ENCODE data around the gene NPHP1.
"Not testable (repeated sequence)": the region's sequence is repeated elsewhere in the genome, so short reads cannot be mapped to it uniquely, and the experiment has no call there.

The NPHP1 gene

DNA sequence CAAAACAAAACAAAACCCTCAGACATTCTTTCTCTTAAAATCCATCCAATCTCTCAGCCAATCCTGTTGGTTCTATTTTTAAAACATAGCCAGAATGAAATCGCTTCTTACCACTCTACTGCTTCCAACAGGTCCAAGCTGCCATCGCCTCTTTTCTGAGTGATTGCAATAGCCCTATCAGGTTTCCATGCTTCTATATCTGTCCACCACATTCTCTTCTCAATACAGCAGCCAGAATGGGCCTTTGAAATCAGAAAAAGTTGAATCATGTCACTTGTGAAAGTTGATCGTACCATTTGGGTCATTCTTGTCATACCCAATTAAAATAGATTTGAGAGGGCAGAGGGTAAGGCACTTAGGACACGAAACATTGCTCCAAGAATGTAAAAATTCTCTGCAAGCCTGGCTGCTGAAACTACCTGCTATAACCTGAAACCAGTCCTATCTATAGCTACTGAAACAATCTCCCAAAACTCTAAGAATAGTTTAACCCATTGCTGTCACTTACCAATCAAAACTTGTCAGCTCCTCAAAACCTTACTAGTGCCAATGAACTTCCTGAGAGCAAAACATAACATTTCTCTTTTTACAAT lies 10.8 kb upstream of the NPHP1 start:
- peaks cover 0 to 3% of the 10 kb centered on the region in 2 donors for H3K9me3 Mint-ChIP-seq
- no peak for DNase-seq
- no peak overlapping the region for H3K4me3 Mint-ChIP-seq
- H3K27ac Mint-ChIP-seq: no peak overlapping the region
- H3K36me3 Mint-ChIP-seq: peaks cover 0 to 3% of the 10 kb centered on the region in 2 donors
- ATAC-seq (replicated peaks): no peak
- H3K27me3 Mint-ChIP-seq: peaks cover 51 to 55% of the 10 kb centered on the region in 2 donors
- no peaks in the 10 kb centered on the region for H3K4me1 Mint-ChIP-seq

DNA sequence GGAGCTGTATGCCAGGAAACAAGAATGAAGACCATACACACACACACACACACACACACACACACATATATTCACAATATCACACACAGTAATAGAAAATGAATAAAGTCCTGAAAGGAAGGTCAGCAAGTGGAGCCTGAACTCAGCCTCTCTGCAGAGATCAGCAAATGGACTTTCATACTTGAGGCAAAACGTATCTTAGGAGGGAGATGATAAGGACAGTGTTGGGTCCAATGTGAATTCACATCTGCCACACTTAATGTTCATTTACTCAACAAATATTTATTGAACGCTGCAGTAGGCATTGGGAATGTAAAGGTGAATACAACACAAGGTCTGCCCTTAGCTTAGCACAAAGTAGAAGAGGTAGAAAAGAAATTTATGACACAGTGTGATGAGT lies 10.3 kb upstream of the NPHP1 start:
- peaks cover 0 to 3% of the 10 kb centered on the region in 2 donors for H3K9me3 Mint-ChIP-seq
- H3K4me3 Mint-ChIP-seq: no peak overlapping the region
- DNase-seq (no peak), ATAC-seq (replicated peaks) (no peak)
- H3K36me3 Mint-ChIP-seq: peaks cover under 1 to 6% of the 10 kb centered on the region in 2 donors
- H3K27me3 Mint-ChIP-seq: peaks cover 48 to 50% of the 10 kb centered on the region in 2 donors
- no peak overlapping the region for H3K27ac Mint-ChIP-seq
- peaks cover 0 to under 1% of the 10 kb centered on the region in 2 donors for H3K4me1 Mint-ChIP-seq

DNA sequence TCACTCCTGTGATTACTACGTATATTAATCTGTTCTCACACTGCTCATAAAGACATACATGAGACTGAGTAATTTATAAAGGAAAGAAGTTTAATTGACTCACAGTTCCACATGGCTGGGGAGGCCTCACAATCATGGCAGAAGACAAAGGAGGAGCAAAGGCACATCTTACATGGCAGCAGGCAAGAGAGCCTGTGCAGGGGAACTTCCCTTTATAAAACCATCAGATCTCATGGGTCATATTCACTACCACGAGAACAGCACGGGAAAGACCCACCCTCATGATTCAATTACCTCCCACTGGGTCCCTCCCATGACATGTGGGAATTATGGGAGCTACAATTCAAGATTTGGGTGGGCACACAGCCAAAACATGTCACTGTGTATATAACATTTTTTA lies 8.7 kb upstream of the NPHP1 start:
- H3K9me3 Mint-ChIP-seq; ATAC-seq (replicated peaks); DNase-seq; H3K4me1 Mint-ChIP-seq; H3K27ac Mint-ChIP-seq: not testable (repeated sequence)
- H3K27me3 Mint-ChIP-seq: peaks cover 32 to 35% of the 10 kb centered on the region in 2 donors
- H3K4me3 Mint-ChIP-seq: peak overlapping the region in 1 of 2 donors; percentile 41
- peaks cover 14 to 19% of the 10 kb centered on the region in 2 donors for H3K36me3 Mint-ChIP-seq

DNA sequence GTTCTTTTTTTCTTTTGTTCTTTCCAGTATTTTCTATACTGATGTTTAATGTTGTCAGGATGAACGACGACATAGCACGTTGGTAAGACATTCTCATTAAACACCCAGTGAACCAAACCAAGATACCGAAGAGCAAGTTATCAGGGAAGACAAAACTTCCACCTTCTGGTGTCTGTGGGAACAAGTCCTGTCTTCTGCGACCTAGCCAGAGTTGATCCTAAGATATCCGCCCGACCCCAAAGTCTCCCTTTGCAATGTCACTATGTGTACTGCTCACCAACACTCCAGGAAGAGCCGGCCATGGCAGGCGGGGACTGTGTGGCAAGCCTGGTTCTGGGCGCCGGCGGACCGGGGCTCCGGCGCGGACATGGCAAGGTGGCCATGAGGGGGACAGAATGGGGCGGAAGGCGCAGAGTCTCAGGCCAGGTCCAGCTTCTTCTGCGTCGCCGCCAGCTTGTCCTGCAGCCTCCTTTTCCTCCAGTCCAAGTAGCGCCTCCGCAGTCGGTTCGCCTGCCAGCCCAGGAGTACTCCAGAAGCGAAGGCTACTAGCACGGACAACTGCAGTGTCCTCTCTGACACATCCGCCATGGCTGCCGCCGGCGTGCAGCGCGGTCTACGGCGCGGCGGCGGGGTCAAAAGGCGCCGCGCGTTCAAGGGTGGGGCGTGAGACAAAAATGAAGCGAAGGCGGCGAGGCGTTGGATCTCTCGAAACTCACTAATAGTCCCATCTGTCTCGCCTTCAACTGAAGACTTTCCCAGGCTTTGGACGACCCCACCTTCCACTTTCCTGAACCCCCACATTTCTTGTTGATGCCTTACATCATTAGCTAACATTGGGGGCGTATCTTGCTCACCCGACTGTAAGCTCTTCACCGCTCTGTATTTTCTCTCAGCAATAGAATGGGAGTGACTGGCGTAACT lies 7.4 kb upstream of the NPHP1 start, which contains the start of gene MTLN:
TSS of gene MTLN (minus strand) at position 610 of the 921 bp plus-strand sequence. CDS start at position 588, 22 bp downstream.
- DNase-seq: peak; percentile 72
- peak within 1 kb of the TSS; percentile 92 for H3K27ac Mint-ChIP-seq
- ATAC-seq (replicated peaks): peak; percentile 91 to 96

DNA sequence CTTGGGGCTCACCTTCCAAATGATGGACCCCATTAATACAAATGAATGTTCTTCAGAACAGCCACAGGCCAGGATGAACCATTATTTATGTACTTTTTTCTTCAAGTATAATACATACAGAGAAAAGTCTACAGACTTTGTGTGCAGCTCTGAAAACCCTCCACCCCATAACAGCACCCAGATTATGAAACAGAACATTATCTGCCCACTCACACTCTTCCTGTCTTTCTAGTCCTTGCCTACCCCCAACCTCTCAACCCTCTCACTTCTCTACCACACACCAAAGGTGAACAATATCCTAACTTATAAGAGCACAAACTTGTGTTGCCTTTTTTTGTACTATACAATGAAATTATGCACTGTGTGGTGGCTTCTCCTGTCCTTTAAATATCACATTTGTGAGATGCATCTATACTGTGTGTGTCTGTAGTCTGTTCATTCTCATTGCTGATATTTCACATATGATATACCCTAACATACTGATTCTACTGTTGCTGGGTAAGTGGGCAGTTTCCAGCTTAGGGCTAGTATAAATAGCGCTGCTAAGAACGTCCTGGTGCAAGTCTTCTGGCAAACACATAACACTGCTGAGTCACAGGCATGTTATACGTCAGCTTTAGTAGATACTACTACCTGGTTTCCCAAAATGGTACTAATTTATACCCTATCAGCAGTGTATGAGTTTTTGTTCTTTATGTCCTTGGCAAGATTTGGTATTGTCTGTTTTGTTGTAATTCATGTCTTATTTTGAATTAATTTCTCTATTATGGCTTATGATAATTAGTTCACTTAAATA lies 1.0 kb upstream of the NPHP1 start:
- peak overlapping the region; percentile 84 to 92 for H3K4me3 Mint-ChIP-seq
- peaks cover 18% of the 10 kb centered on the region in 2 donors for H3K4me1 Mint-ChIP-seq
- peak overlapping the region; percentile 37 for H3K27ac Mint-ChIP-seq
- H3K9me3 Mint-ChIP-seq: no peaks in the 10 kb centered on the region
- no peak for DNase-seq
- peaks cover 19 to 28% of the 10 kb centered on the region in 2 donors for H3K36me3 Mint-ChIP-seq
- no peak for ATAC-seq (replicated peaks)
- H3K27me3 Mint-ChIP-seq: no peaks in the 10 kb centered on the region

More for the DNA sequence above, 7.4 kb upstream of the NPHP1 start, which contains the start of gene MTLN:
- H3K9me3 Mint-ChIP-seq: peaks cover 0 to 3% of the 10 kb centered on the region in 2 donors
- H3K27me3 Mint-ChIP-seq: peaks cover 26 to 27% of the 10 kb centered on the region in 2 donors
- H3K4me1 Mint-ChIP-seq: peaks cover 0 to 4% of the 10 kb centered on the region in 2 donors
- H3K4me3 Mint-ChIP-seq: peak within 1 kb of the TSS; percentile 92 to 97
- H3K36me3 Mint-ChIP-seq: peaks cover 19 to 27% of the 10 kb centered on the region in 2 donors

DNA sequence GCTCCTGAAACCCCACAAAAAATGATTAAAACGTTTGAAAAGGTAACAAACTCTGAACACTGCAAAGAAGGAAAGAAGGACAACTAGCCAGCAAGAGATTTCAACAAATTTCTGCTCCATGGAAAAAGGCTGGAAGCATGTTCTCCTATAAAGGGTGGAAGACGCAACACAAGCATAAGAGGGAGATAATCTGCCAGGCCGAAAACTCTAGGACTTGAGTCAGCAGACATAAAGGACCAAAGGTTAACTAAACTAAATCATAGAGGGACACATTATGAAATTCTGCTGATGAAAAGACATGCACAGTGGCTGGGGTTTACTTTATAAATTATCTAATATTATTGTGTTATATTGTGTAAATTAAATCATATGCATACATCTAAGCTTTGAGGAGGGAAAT lies 6.8 kb downstream of the NPHP1 start:
- DNase-seq (no peak), ATAC-seq (replicated peaks) (no peak)
- peaks cover 0 to 1% of the 10 kb centered on the region in 2 donors for H3K9me3 Mint-ChIP-seq

DNA sequence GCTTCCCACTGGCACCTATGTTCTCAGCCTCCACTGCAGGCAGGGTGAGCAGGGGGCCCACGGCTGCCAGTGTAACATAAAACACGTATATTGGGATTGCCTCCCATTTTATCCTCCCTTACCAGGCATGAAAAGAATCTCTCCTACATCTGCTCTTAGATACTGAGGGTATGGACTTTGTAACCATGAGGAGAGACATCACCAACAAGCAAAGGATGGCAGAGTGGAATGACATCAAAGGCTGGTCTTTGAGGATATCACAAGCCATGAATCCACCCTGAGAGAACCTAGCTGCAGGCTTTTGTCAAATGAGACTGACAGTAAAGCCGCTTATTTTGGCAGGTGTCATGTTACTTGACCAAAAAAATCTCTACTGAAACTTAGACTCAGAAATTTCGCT lies 7.4 kb downstream of the NPHP1 start:
- no peak for ATAC-seq (replicated peaks)
- Mint-ChIP-seq H3K4me1 (no peaks in the 10 kb centered on the region), H3K27ac (no peak overlapping the region), H3K36me3 (no peaks in the 10 kb centered on the region), H3K27me3 (peaks cover 0 to under 1% of the 10 kb centered on the region in 2 donors), H3K9me3 (peaks cover 0 to 1% of the 10 kb centered on the region in 2 donors), H3K4me3 (no peak overlapping the region)
- no peak for DNase-seq

More for the DNA sequence above, 6.8 kb downstream of the NPHP1 start:
- H3K4me1 Mint-ChIP-seq: no peaks in the 10 kb centered on the region
- H3K27ac Mint-ChIP-seq: no peak overlapping the region
- no peaks in the 10 kb centered on the region for H3K27me3 Mint-ChIP-seq
- no peak overlapping the region for H3K4me3 Mint-ChIP-seq
- H3K36me3 Mint-ChIP-seq: no peaks in the 10 kb centered on the region

DNA sequence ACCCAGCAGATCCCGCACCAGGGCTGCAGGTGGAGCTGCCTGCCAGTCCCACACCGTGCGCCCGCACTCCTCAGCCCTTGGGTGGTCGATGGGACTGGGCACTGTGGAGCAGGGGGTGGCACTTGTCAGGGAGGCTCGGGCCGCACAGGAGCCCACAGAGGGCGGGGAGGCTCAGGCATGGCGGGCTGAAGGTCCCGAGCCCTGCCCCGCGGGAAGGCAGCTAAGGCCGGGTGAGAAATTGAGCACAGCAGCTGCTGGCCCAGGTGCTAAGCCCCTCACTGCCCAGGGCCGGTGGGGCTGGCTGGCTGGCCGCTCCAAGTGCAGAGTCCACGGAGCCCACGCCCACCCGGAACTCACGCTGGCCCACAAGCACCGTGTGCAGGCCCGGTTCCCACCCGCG lies 14.6 kb downstream of the NPHP1 start:
- H3K27ac Mint-ChIP-seq, DNase-seq: not testable (repeated sequence)
- peaks cover 5 to 24% of the 10 kb centered on the region in 2 donors for H3K27me3 Mint-ChIP-seq

DNA sequence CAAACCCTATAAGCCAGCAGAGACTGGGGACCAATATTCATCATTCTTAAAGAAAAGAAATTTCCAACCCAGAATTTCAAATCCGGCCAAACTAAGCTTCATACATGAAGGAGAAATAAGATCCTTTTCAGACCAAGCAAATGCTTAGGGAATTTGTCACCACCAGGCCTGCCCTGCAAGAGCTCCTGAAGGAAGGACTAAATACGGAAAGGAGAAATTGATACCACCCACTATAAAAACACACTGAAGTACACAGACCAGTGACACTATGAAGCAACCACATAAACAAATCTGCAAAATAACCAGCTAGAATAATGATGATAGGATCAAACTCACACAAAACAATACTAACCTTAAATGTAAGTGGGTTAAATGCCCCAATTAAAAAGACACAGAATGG lies 22.4 kb downstream of the NPHP1 start:
- DNase-seq (no peak), ATAC-seq (replicated peaks) (no peak)
- H3K27ac Mint-ChIP-seq: no peak overlapping the region
- no peak overlapping the region for H3K4me3 Mint-ChIP-seq
- peaks cover 22 to 25% of the 10 kb centered on the region in 2 donors for H3K9me3 Mint-ChIP-seq
- peaks cover 6 to 15% of the 10 kb centered on the region in 2 donors for H3K36me3 Mint-ChIP-seq
- no peaks in the 10 kb centered on the region for H3K4me1 Mint-ChIP-seq
- peaks cover 11 to 36% of the 10 kb centered on the region in 2 donors for H3K27me3 Mint-ChIP-seq

More for the DNA sequence above, 14.6 kb downstream of the NPHP1 start:
- H3K4me3 Mint-ChIP-seq; ATAC-seq (replicated peaks); H3K4me1 Mint-ChIP-seq; H3K9me3 Mint-ChIP-seq: not testable (repeated sequence)
- H3K36me3 Mint-ChIP-seq: peaks cover 0 to 14% of the 10 kb centered on the region in 2 donors

DNA sequence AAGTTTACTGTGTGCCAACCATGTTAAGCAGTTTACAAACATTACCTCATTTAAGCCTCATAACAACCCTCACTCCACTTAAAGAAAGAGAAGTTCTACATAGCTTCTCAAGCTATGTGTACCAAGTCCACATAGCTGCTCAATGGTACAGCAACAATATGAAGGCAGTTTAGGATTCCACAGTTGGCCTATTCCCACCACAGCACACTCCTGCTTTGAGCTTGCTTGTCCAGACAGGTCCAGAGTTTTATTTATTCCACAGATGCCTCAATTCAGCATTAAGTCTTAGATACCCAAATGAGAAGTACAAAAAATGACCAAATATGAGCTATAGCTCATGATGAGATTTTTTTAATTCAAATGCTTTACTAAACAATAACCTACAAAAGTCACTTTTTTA lies 24.8 kb downstream of the NPHP1 start:
- no peaks in the 10 kb centered on the region for H3K4me1 Mint-ChIP-seq
- ATAC-seq (replicated peaks) (no peak), DNase-seq (no peak)
- no peak overlapping the region for H3K4me3 Mint-ChIP-seq
- no peak overlapping the region for H3K27ac Mint-ChIP-seq
- peaks cover 6 to 15% of the 10 kb centered on the region in 2 donors for H3K36me3 Mint-ChIP-seq
- peaks cover 17 to 20% of the 10 kb centered on the region in 2 donors for H3K9me3 Mint-ChIP-seq
- H3K27me3 Mint-ChIP-seq: peaks cover 12 to 26% of the 10 kb centered on the region in 2 donors

DNA sequence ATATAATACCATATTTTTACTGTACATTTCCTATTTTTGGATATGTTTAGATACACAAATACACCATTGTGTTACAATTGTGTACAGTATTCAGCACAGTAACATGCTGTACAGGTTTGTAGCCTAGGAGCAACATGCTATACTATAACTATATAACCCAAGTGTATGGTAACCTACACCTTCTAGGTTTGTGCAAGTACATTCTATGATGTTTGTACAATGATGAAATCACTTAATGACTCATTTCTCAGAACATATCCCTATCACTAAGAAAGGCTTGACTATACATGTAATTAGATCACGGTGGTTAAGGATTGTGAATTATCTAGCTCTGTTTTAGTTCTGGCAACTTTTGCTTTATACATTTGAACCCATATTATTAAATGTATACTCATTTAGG lies 31.3 kb downstream of the NPHP1 start:
- H3K9me3 Mint-ChIP-seq: peaks cover 0 to 1% of the 10 kb centered on the region in 2 donors
- no peak overlapping the region for H3K27ac Mint-ChIP-seq
- DNase-seq (no peak), ATAC-seq (replicated peaks) (no peak)
- H3K4me1 Mint-ChIP-seq: peaks cover 4 to 6% of the 10 kb centered on the region in 2 donors
- no peaks in the 10 kb centered on the region for H3K36me3 Mint-ChIP-seq
- H3K4me3 Mint-ChIP-seq: no peak overlapping the region
- H3K27me3 Mint-ChIP-seq: peaks cover 0 to 6% of the 10 kb centered on the region in 2 donors

DNA sequence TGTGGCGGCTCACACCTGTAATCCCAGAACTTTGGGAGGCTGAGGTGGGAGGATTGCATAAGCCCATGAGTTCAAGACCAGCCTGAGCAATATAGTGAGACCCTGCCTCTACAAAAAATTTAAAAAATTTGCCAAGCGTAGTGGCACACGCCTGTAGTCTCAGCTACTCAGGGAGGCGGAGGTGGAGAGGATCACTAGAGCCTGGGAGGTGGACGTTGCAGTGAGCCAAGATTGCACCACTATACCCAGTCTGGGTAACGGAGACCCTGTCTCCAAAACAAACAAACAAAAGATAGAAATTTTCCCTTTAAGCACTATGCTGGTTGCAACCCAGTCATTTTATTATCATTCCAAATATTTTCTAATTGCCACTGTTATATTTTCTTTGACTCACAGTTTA lies 32.3 kb downstream of the NPHP1 start:
- no peak overlapping the region for H3K4me3 Mint-ChIP-seq

DNA sequence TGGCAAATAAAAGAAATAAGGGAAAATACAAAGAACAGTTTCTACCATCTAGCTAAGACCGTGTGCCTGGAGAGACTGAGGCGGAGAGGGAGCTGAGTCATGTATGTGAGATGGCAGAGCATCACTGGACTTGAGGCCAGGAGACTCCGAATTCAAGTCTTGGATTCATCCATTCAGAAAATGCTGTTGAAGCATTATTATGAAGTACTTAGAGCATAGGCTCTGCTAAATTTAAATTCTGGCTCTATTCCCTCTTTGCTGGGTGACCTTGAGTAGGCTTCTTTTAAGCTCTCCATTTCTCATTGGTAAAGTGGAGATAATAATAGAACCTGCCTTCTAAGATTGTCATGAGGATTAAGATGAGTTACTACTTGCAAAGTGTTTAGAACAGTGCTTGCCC lies 34.7 kb downstream of the NPHP1 start:
- no peak overlapping the region for H3K4me3 Mint-ChIP-seq
- no peaks in the 10 kb centered on the region for H3K36me3 Mint-ChIP-seq

More for the DNA sequence above, 32.3 kb downstream of the NPHP1 start:
- Mint-ChIP-seq H3K36me3 (no peaks in the 10 kb centered on the region), H3K9me3 (peaks cover 0 to 1% of the 10 kb centered on the region in 2 donors), H3K27me3 (peaks cover 0 to 6% of the 10 kb centered on the region in 2 donors), H3K27ac (no peak overlapping the region), H3K4me1 (peaks cover 4 to 6% of the 10 kb centered on the region in 2 donors)
- no peak for ATAC-seq (replicated peaks)
- DNase-seq: no peak

More for the DNA sequence above, 34.7 kb downstream of the NPHP1 start:
- no peak for ATAC-seq (replicated peaks)
- H3K4me1 Mint-ChIP-seq: peaks cover 4 to 6% of the 10 kb centered on the region in 2 donors
- no peak for DNase-seq
- peaks cover 0 to under 1% of the 10 kb centered on the region in 2 donors for H3K27me3 Mint-ChIP-seq
- H3K27ac Mint-ChIP-seq: no peak overlapping the region
- H3K9me3 Mint-ChIP-seq: peaks cover 0 to 1% of the 10 kb centered on the region in 2 donors
